OCI-LY3 (cell line): Measurements from ENCODE around the gene TENM4.

Source experiments
- EZH2phosphoT487 ChIP-seq: fragments of 200-600 bp; shearing (Covaris generic); IDR thresholded peaks from 2 replicates; pipeline ENCODE4 v1.6.1; 2018; ENCODE audit warnings: antibody characterized with exemption, mixed run types, low read depth
- TF ChIP-seq, protein P1 (sequence below): fragments of 200-600, 300-600 bp; sonication (generic); IDR thresholded peaks from 2 replicates; pipeline ENCODE4 v1.5.1; 2014; ENCODE audit warnings: antibody characterized with exemption, low read length, low read depth

DNA sequence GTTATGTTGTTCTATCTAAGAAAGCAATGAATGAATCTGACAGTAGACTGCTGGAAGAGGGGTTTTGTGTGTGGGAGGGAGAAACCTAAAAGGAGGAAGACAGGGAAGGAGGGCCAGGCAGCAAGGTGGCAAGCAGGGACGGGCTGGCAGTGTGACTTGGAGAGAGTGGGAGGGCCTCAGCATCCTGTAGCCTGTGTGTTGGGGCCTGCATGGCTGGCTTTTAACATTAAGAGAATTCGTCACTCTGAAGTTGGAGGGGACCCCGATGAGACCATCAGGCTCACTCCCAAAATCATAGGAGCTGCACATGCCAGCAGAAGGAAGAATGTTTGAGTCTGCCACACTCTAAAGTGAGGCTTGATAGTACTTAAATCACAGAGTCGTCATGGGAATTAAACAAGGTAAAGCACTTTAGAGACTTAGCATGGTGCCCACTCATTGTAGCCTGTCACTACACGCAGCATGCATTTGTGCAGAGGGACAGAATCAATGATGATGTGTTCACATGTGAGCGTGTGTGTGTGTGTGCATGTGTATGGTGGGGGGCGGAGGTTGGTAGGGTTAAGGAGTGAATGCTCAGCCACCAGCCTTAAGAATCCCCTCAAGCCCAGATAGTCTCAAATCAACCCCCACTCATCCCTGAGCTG lies 199.5 kb downstream of the TENM4 start:
- TF ChIP-seq EZH2phosphoT487 = no peak
- TF ChIP-seq, protein P1, sequence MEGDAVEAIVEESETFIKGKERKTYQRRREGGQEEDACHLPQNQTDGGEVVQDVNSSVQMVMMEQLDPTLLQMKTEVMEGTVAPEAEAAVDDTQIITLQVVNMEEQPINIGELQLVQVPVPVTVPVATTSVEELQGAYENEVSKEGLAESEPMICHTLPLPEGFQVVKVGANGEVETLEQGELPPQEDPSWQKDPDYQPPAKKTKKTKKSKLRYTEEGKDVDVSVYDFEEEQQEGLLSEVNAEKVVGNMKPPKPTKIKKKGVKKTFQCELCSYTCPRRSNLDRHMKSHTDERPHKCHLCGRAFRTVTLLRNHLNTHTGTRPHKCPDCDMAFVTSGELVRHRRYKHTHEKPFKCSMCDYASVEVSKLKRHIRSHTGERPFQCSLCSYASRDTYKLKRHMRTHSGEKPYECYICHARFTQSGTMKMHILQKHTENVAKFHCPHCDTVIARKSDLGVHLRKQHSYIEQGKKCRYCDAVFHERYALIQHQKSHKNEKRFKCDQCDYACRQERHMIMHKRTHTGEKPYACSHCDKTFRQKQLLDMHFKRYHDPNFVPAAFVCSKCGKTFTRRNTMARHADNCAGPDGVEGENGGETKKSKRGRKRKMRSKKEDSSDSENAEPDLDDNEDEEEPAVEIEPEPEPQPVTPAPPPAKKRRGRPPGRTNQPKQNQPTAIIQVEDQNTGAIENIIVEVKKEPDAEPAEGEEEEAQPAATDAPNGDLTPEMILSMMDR = no peak
